HFFc6 (cell line): ENCODE results near the gene MGAT4B. TPM values are rescaled to one million over a fixed set of nuclear protein-coding genes. Genes with fewer than 3 reads are reported as not detected.
A peak's percentile ranks its signal among the peaks of the same experiment; 100 is the strongest.

Experiments used
- DNase-seq: peaks from one replicate; pipeline ENCODE4 v3.0.0-alpha.2; 2018
- H3K27ac Mint-ChIP-seq: 2 replicates; pipeline ENCODE4 v1.8.0; 2020; ENCODE audit warnings: mild to moderate bottlenecking, mixed read lengths
- H3K27me3 Mint-ChIP-seq: 2 replicates; pipeline ENCODE4 v1.8.0; 2021; ENCODE audit warnings: mild to moderate bottlenecking, moderate library complexity, mixed read lengths; ENCODE audit not compliant: insufficient read depth
- H3K36me3 Mint-ChIP-seq: 2 replicates; pipeline ENCODE4 v1.8.0; 2021; ENCODE audit warnings: low read depth, mixed read lengths
- H3K4me1 Mint-ChIP-seq: 2 replicates; pipeline ENCODE4 v1.8.0; 2020; ENCODE audit warnings: low read depth, mixed read lengths
- H3K4me3 Mint-ChIP-seq: 2 replicates; pipeline ENCODE4 v1.8.0; 2020; ENCODE audit warnings: mild to moderate bottlenecking, moderate library complexity, mixed read lengths
- H3K9me3 Mint-ChIP-seq: 2 replicates; pipeline ENCODE4 v1.8.0; 2020; ENCODE audit warnings: mild to moderate bottlenecking, mixed read lengths
- CTCF ChIP-seq: fragments of 200-600 bp; sonication (generic); IDR thresholded peaks from 2 replicates; pipeline ENCODE4 v1.5.0; 2021; ENCODE audit warnings: antibody characterized with exemption, mild to moderate bottlenecking
- total RNA-seq, 6 experiments: library from RNA; stranded (reverse); fragmentation: NEBNext Ultra II Directional; extraction: Animal tissue kit (Norgen Biotek cat#: 25700); gene quantifications; 2 replicates in 1 of 6; 3 replicates in 5 of 6; pipeline ENCODE4 v1.2.3, GENCODE V29; 2021

Gene MGAT4B
- total RNA-seq, 6 experiments from 2014 or later = 129 to 166 (median 148) TPM

GRCh38 chr5:179812135-179812825 is 5.6 kb upstream of the MGAT4B start:
- no peak for TF ChIP-seq CTCF
- Mint-ChIP-seq H3K36me3 (peaks cover 10% of the 10 kb centered on the region; the same call in 1 of the 2 replicates), H3K27me3 (peaks cover 3% of the 10 kb centered on the region; the same call in 1 of the 2 replicates), H3K27ac (no peak overlapping the region), H3K4me3 (no peak overlapping the region), H3K4me1 (no peaks in the 10 kb centered on the region), H3K9me3 (no peaks in the 10 kb centered on the region)
- no peak for DNase-seq

GRCh38 chr5:179805529-179806249 is 977 bp downstream of the MGAT4B start:
- Mint-ChIP-seq H3K4me3 (peak overlapping the region; percentile 91), H3K36me3 (0 out of 2 replicates have a peak, but pooled peaks cover 5% of the 10 kb centered on the region), H3K27ac (peak overlapping the region; percentile 53), H3K9me3 (no peaks in the 10 kb centered on the region), H3K27me3 (no peaks in the 10 kb centered on the region; the same call in 1 of the 2 replicates), H3K4me1 (peaks cover 22% of the 10 kb centered on the region)
- no peak for DNase-seq
- no peak; the same call in 1 of the 2 replicates for TF ChIP-seq CTCF

GRCh38 chr5:179805070-179805528 is 1.6 kb downstream of the MGAT4B start:
- H3K9me3 Mint-ChIP-seq = no peaks in the 10 kb centered on the region
- TF ChIP-seq CTCF = no peak
- H3K27ac Mint-ChIP-seq = peak overlapping the region; percentile 53
- H3K4me3 Mint-ChIP-seq = peak overlapping the region; percentile 91
- peaks cover 22% of the 10 kb centered on the region for H3K4me1 Mint-ChIP-seq
- H3K36me3 Mint-ChIP-seq = 0 out of 2 replicates have a peak, but pooled peaks cover 3% of the 10 kb centered on the region
- no peak for DNase-seq
- H3K27me3 Mint-ChIP-seq = no peaks in the 10 kb centered on the region; the same call in 1 of the 2 replicates

- no peak for TF ChIP-seq CTCF
- Mint-ChIP-seq H3K27ac (peak overlapping the region; percentile 53), H3K36me3 (peaks cover 7% of the 10 kb centered on the region; the same call in 1 of the 2 replicates)
Observed at GRCh38 chr5:179804555-179804947, 2.1 kb downstream of the MGAT4B start.

GRCh38 chr5:179803651-179804554 is 2.8 kb downstream of the MGAT4B start:
- peak overlapping the region; percentile 57 for H3K27ac Mint-ChIP-seq
- peak overlapping the region; percentile 91 for H3K4me3 Mint-ChIP-seq
- H3K4me1 Mint-ChIP-seq = peaks cover 22% of the 10 kb centered on the region
- DNase-seq = no peak
- peaks cover 10% of the 10 kb centered on the region; the same call in 1 of the 2 replicates for H3K36me3 Mint-ChIP-seq
- TF ChIP-seq CTCF = no peak
- H3K27me3 Mint-ChIP-seq = no peaks in the 10 kb centered on the region; the same call in 1 of the 2 replicates
- H3K9me3 Mint-ChIP-seq = no peaks in the 10 kb centered on the region

More at GRCh38 chr5:179804555-179804947, 2.1 kb downstream of the MGAT4B start:
- H3K27me3 Mint-ChIP-seq = no peaks in the 10 kb centered on the region; the same call in 1 of the 2 replicates
- peaks cover 22% of the 10 kb centered on the region for H3K4me1 Mint-ChIP-seq
- peak overlapping the region; percentile 91 for H3K4me3 Mint-ChIP-seq
- no peaks in the 10 kb centered on the region for H3K9me3 Mint-ChIP-seq
- no peak for DNase-seq
